ENCODE results near the gene GJA3. TPM values are rescaled to one million over a fixed set of nuclear protein-coding genes. Genes with fewer than 3 reads are reported as not detected.

Gene GJA3
- total and polyA plus RNA-seq, 9 of the 15 experiments (the other 6 are each of a cell fraction or from before 2014, with no cell fraction given): 0.03 to 0.13 (median 0.04) TPM; not detected in 4

DNA sequence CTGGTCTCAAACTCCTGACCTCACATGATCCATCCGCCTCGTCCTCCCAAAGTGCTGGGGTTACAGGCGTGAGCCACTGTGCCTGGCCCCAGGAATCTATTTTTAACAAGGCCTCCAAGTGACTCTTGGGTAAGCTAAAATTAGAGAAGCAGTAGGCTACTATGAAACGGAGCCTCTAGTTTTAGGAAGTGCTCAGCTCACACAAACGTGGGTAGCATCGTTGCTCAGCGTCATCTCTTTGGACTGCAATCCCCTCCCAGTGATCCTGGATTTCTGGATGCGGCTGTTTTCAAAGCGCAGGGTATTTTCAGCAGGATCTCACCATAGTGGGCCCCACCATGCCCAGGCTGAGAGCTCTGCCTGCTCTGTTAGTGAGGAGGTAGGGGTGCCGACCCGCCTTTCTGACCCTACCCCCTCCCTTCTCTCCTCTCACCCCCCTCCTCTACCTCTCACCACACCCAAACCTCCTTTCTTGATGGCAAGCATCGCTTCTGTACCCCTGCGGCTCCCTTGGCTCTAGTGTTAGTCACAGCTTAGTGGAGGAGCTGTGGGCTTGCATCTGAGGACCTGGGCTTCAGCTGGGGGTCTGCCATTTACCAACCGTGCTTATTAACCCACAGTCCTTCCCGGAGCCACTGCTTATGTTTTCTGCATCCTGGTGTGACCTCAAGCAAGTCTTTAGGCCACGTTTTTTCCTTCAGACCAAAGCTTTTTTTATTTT, 34.2 kb downstream of the GJA3 start:
- in situ Hi-C loops (cut with MboI) (no loop called here), intact Hi-C loops (cut with micrococcal nuclease) (no loop called here)
- no peak overlapping the region for H3K27ac ChIP-seq (ENCODE audit: extremely low read depth, low read depth, low read length)
- H3K9me3 ChIP-seq (replicated peaks; ENCODE audit: control insufficient read depth, insufficient read depth, low read depth, low read length): no peaks in the 10 kb centered on the region
- H4K20me1 ChIP-seq (replicated peaks; ENCODE audit: control insufficient read depth, insufficient read depth, low read length): no peaks in the 10 kb centered on the region
- no peak overlapping the region for H2AFZ ChIP-seq (ENCODE audit: low read depth, low read length)
- no peak for ATAC-seq
- BruUV-seq (replicated peaks): no TSS peak
- no peak overlapping the region for H3K9ac ChIP-seq (ENCODE audit: insufficient read depth in 1 of 2, low read depth in 2 of 2, low read length in 2 of 2)
- CTCF ChIA-PET (ENCODE audit: low intra/inter-chr PET ratio): interaction anchor here (0.5 kb wide), 1 partner anchor 178 kb away, joined by 6 read pairs; no protein-coding TSS in a partner anchor
- POLR2A ChIA-PET: no interaction called here
- H3K36me3 ChIP-seq (ENCODE audit: control insufficient read depth, insufficient read depth, low read length): no peaks in the 10 kb centered on the region
- DNase-seq (ENCODE audit: extremely low read depth in 1 of 4, low spot score in 3 of 4): no peak
- no peak for TF ChIP-seq TSC22D4 (tag; IDR thresholded peaks at IDR 0.05)
- no peak for TF ChIP-seq HNRNPLL (IDR thresholded peaks at IDR 0.05; ENCODE audit: low read depth, low read length, poor library complexity, severe bottlenecking)
- TF ChIP-seq GABPA (tag; conservative IDR thresholded peaks at IDR 0.05; ENCODE audit: low read depth): no peak
- no peaks in the 10 kb centered on the region for H3K79me2 ChIP-seq (ENCODE audit: control insufficient read depth, insufficient read depth, low read length)
- 25% methylated on average over 11 of the region's 16 CpGs for WGBS (ENCODE audit: insufficient coverage, low coverage, missing lambda C conversion rate)
- H3K4me1 ChIP-seq (replicated peaks in 1 of 2; ENCODE audit: control insufficient read depth in 2 of 2, insufficient read depth in 2 of 2, low read length in 2 of 2): peaks cover 0 to 4% of the 10 kb centered on the region in 2 experiments; a peak in 1 of 5 replicates
- no peak for FAIRE-seq
- H3K27me3 ChIP-seq (ENCODE audit: control insufficient read depth in 2 of 2, insufficient read depth in 2 of 2, low read length in 2 of 2): peaks cover 0 to 6% of the 10 kb centered on the region in 2 experiments; a peak in 1 of 5 replicates
- H3K4me3 ChIP-seq: no peak overlapping the region
- H3K9me1 ChIP-seq (ENCODE audit: control insufficient read depth, insufficient read depth, low read length): no peaks in the 10 kb centered on the region
- no peak overlapping the region for H3K4me2 ChIP-seq (ENCODE audit: insufficient read depth, low read length)

DNA sequence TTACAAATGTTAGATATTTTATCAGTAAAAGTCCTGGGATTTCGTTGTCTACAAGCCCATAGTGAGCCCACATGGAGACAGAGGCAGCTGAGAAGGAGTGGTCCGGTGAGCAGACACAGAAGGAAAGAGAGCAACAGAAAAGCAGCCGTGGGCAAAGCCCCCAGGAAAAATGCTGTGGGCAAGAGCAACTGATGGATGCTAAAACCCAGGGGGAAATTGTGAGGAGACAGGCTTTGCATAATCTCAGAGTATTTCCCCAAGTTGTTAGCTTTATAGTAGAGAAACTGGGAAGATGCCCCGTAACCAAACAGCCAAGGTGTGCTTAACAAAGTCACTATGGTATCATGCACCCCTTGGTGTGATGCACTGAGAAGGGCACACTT, 35.1 kb downstream of the GJA3 start:
- H3K4me3 ChIP-seq: no peak overlapping the region
- H3K27ac ChIP-seq (ENCODE audit: extremely low read depth, low read depth, low read length): no peak overlapping the region
- ChIA-PET CTCF (ENCODE audit: low intra/inter-chr PET ratio) (no interaction called here), POLR2A (no interaction called here)
- H3K9me3 ChIP-seq (replicated peaks; ENCODE audit: control insufficient read depth, insufficient read depth, low read depth, low read length): no peaks in the 10 kb centered on the region
- intact Hi-C loops (cut with micrococcal nuclease): no loop called here
- no peak for DNase-seq (ENCODE audit: extremely low read depth in 1 of 4, low spot score in 3 of 4)
- no peaks in the 10 kb centered on the region for H3K79me2 ChIP-seq (ENCODE audit: control insufficient read depth, insufficient read depth, low read length)
- H4K20me1 ChIP-seq (replicated peaks; ENCODE audit: control insufficient read depth, insufficient read depth, low read length): no peaks in the 10 kb centered on the region
- no TSS peak for BruUV-seq (replicated peaks)
- no peak overlapping the region for H2AFZ ChIP-seq (ENCODE audit: low read depth, low read length)
- no peak for FAIRE-seq
- ATAC-seq: no peak
- H3K4me1 ChIP-seq (replicated peaks in 1 of 2; ENCODE audit: control insufficient read depth in 2 of 2, insufficient read depth in 2 of 2, low read length in 2 of 2): peaks cover 0 to 4% of the 10 kb centered on the region in 2 experiments; a peak in 1 of 5 replicates
- H3K4me2 ChIP-seq (ENCODE audit: insufficient read depth, low read length): no peak overlapping the region
- H3K9me1 ChIP-seq (ENCODE audit: control insufficient read depth, insufficient read depth, low read length): no peaks in the 10 kb centered on the region
- WGBS (ENCODE audit: insufficient coverage, low coverage, missing lambda C conversion rate): 7% methylated on average over 2 of the region's 4 CpGs
- H3K9ac ChIP-seq (ENCODE audit: insufficient read depth in 1 of 2, low read depth in 2 of 2, low read length in 2 of 2): no peak overlapping the region
- in situ Hi-C loops (cut with MboI): no loop called here
- no peaks in the 10 kb centered on the region for H3K27me3 ChIP-seq (ENCODE audit: control insufficient read depth in 2 of 2, insufficient read depth in 2 of 2, low read length in 2 of 2)
- no peaks in the 10 kb centered on the region for H3K36me3 ChIP-seq (ENCODE audit: control insufficient read depth, insufficient read depth, low read length)
- no peak for TF ChIP-seq ZNF586 (CRISPR knock-in tag; conservative IDR thresholded peaks at IDR 0.05)
- no peak for TF ChIP-seq ZNF146 (CRISPR knock-in tag; IDR thresholded peaks at IDR 0.05; ENCODE audit: unreplicated experiment)
- no peak for TF ChIP-seq ZNF347 (CRISPR knock-in tag; IDR thresholded peaks at IDR 0.05; ENCODE audit: low read depth)
- no peak for TF ChIP-seq HCFC1 (IDR thresholded peaks at IDR 0.05; ENCODE audit: low read depth, low read length)
- no peak for TF ChIP-seq ZNF143 (CRISPR knock-in tag; IDR thresholded peaks at IDR 0.05)
- TF ChIP-seq TEAD1 (CRISPR knock-in tag; IDR thresholded peaks at IDR 0.05): no peak
- TF ChIP-seq NCOA2 (IDR thresholded peaks at IDR 0.05; ENCODE audit: partially characterized antibody in 2 of 2): no peak
- no peak for TF ChIP-seq STAT5B (CRISPR knock-in tag; IDR thresholded peaks at IDR 0.05)
- TF ChIP-seq GABPB2 (CRISPR knock-in tag; conservative IDR thresholded peaks at IDR 0.05): no peak
- TF ChIP-seq, protein P1, sequence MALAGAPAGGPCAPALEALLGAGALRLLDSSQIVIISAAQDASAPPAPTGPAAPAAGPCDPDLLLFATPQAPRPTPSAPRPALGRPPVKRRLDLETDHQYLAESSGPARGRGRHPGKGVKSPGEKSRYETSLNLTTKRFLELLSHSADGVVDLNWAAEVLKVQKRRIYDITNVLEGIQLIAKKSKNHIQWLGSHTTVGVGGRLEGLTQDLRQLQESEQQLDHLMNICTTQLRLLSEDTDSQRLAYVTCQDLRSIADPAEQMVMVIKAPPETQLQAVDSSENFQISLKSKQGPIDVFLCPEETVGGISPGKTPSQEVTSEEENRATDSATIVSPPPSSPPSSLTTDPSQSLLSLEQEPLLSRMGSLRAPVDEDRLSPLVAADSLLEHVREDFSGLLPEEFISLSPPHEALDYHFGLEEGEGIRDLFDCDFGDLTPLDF (CRISPR knock-in tag; IDR thresholded peaks at IDR 0.05): no peak
- TF ChIP-seq HDAC3 (IDR thresholded peaks at IDR 0.05; ENCODE audit: borderline replicate concordance, partially characterized antibody): no peak
- TF ChIP-seq HNRNPLL (IDR thresholded peaks at IDR 0.05; ENCODE audit: low read depth, low read length, poor library complexity, severe bottlenecking): no peak
